Measurements from ENCODE around the gene BEST3. TPM values are rescaled to one million over a fixed set of nuclear protein-coding genes. Genes with fewer than 3 reads are reported as not detected.

BEST3 gene
- polyA plus RNA-seq, 1 donor from 2014 or later: 0.88 TPM

DNA sequence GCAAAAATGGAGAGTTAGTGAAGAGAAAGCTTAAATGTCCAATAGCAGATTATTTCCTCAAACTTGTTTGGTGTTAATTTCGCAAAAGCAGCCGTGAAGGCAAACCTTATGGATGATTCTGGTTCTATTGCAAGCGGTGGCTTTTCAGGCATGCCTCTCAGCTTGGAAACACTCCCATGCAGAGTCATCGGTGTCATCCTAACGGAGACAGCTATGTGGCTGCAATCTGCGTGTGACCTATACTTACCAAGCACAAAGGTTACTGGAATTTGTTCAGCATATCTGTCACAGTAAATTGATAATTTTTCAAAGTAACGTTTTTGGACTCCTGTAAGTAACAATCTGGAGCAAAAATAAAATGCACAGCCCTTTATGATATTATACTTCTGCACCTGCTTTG lies 5.0 kb downstream of the BEST3 start:
- no peak for TF ChIP-seq EP300 (conservative IDR thresholded peaks at IDR 0.05; ENCODE audit: poor library complexity, severe bottlenecking)
- no peak for TF ChIP-seq EZH2 (IDR thresholded peaks at IDR 0.05; ENCODE audit: borderline replicate concordance, insufficient read depth, low read length, poor library complexity, severe bottlenecking)
- no peak for TF ChIP-seq CTCF (IDR thresholded peaks at IDR 0.05; ENCODE audit: poor library complexity, severe bottlenecking)
- no peak for TF ChIP-seq MXI1 (conservative IDR thresholded peaks at IDR 0.05; ENCODE audit: poor library complexity, severe bottlenecking)
- no peak for TF ChIP-seq TAF1 (IDR thresholded peaks at IDR 0.05; ENCODE audit: low read depth)
- no peak for TF ChIP-seq POLR2AphosphoS5 (IDR thresholded peaks at IDR 0.05)
- TF ChIP-seq SMC3 (conservative IDR thresholded peaks at IDR 0.05; ENCODE audit: poor library complexity): no peak
- no peak for TF ChIP-seq RAD21 (conservative IDR thresholded peaks at IDR 0.05)
- TF ChIP-seq REST (IDR thresholded peaks at IDR 0.05; ENCODE audit: borderline replicate concordance): no peak
- Histone ChIP-seq H3K27ac (ENCODE audit: low read length) (no peak overlapping the region), H3K9me3 (ENCODE audit: low read length) (no peaks in the 10 kb centered on the region), H3K36me3 (ENCODE audit: insufficient read depth, low read length) (no peaks in the 10 kb centered on the region), H3K4me3 (ENCODE audit: low read length) (no peak overlapping the region), H3K9ac (ENCODE audit: low read length) (no peak overlapping the region), H3K27me3 (ENCODE audit: insufficient read depth, low read depth, low read length) (no peaks in the 10 kb centered on the region), H3K9me2 (ENCODE audit: insufficient read depth, low read length) (no peaks in the 10 kb centered on the region), H3K79me2 (replicated peaks; ENCODE audit: insufficient read depth, low read length) (no peaks in the 10 kb centered on the region), H3K4me2 (ENCODE audit: low read length) (no peak overlapping the region), H2AFZ (ENCODE audit: low read depth, low read length) (no peak overlapping the region), H3F3A (ENCODE audit: insufficient read depth, low read length, poor library complexity, severe bottlenecking) (no peaks in the 10 kb centered on the region), H4K20me1 (ENCODE audit: insufficient read depth) (no peaks in the 10 kb centered on the region)

GRCh38 chr12:69689638-69690037 lies 9.5 kb downstream of the BEST3 start:
- Histone ChIP-seq H3K9me3 (ENCODE audit: low read length) (no peaks in the 10 kb centered on the region), H3K9ac (ENCODE audit: low read length) (no peak overlapping the region), H2AFZ (ENCODE audit: low read depth, low read length) (no peak overlapping the region), H3K27me3 (ENCODE audit: insufficient read depth, low read depth, low read length) (no peaks in the 10 kb centered on the region), H3K36me3 (ENCODE audit: insufficient read depth, low read length) (no peaks in the 10 kb centered on the region), H3K4me3 (ENCODE audit: low read length) (no peak overlapping the region), H3K79me2 (replicated peaks; ENCODE audit: insufficient read depth, low read length) (no peaks in the 10 kb centered on the region), H3F3A (ENCODE audit: insufficient read depth, low read length, poor library complexity, severe bottlenecking) (no peaks in the 10 kb centered on the region), H4K20me1 (ENCODE audit: insufficient read depth) (no peaks in the 10 kb centered on the region), H3K27ac (ENCODE audit: low read length) (no peak overlapping the region), H3K9me2 (ENCODE audit: insufficient read depth, low read length) (no peaks in the 10 kb centered on the region), H3K4me2 (ENCODE audit: low read length) (no peak overlapping the region)
- TF ChIP-seq MXI1 (conservative IDR thresholded peaks at IDR 0.05; ENCODE audit: poor library complexity, severe bottlenecking) (no peak), EZH2 (IDR thresholded peaks at IDR 0.05; ENCODE audit: borderline replicate concordance, insufficient read depth, low read length, poor library complexity, severe bottlenecking) (no peak), EP300 (conservative IDR thresholded peaks at IDR 0.05; ENCODE audit: poor library complexity, severe bottlenecking) (no peak), SMC3 (conservative IDR thresholded peaks at IDR 0.05; ENCODE audit: poor library complexity) (no peak), TAF1 (IDR thresholded peaks at IDR 0.05; ENCODE audit: low read depth) (no peak), POLR2AphosphoS5 (IDR thresholded peaks at IDR 0.05) (no peak), CTCF (IDR thresholded peaks at IDR 0.05; ENCODE audit: poor library complexity, severe bottlenecking) (no peak), REST (IDR thresholded peaks at IDR 0.05; ENCODE audit: borderline replicate concordance) (no peak), RAD21 (conservative IDR thresholded peaks at IDR 0.05) (no peak)

Measured in neural cell (in vitro differentiated cells).